DMS79 (cell line): ENCODE measurements around the gene ASTN1.

Experiments used
- DNase-seq: peaks from one replicate; lab custom pipeline; 2025; lab: John Stamatoyannopoulos, UW

The ASTN1 gene

GRCh38 chr1:176989754-176990153 lies 174.8 kb downstream of the ASTN1 start:
- DNase-seq, result no peak

- DNase-seq, result no peak
These were observed 175.5 kb downstream of the ASTN1 start for GRCh38 chr1:176989023-176989422.

- no peak for DNase-seq
These were observed 177.5 kb downstream of the ASTN1 start for GRCh38 chr1:176987016-176987415.

GRCh38 chr1:176983731-176984130 lies 180.8 kb downstream of the ASTN1 start:
- no peak for DNase-seq

GRCh38 chr1:176976771-176977170 lies 187.7 kb downstream of the ASTN1 start:
- no peak for DNase-seq

GRCh38 chr1:176976225-176976624 lies 188.3 kb downstream of the ASTN1 start:
- DNase-seq, result no peak

- no peak for DNase-seq
These were observed 199.8 kb downstream of the ASTN1 start for GRCh38 chr1:176964687-176965086.

GRCh38 chr1:176963181-176963580 lies 201.3 kb downstream of the ASTN1 start:
- DNase-seq, result no peak

GRCh38 chr1:176961678-176962077 lies 202.8 kb downstream of the ASTN1 start:
- no peak for DNase-seq

- no peak for DNase-seq
These were observed 205.2 kb downstream of the ASTN1 start for GRCh38 chr1:176959191-176959820.

- no peak for DNase-seq
These were observed 206.9 kb downstream of the ASTN1 start for GRCh38 chr1:176957603-176958002.

- no peak for DNase-seq
These were observed 210.3 kb downstream of the ASTN1 start for GRCh38 chr1:176954242-176954641.

GRCh38 chr1:176950736-176951324 lies 213.7 kb downstream of the ASTN1 start:
- no peak for DNase-seq

GRCh38 chr1:176949033-176949662 lies 215.4 kb downstream of the ASTN1 start:
- DNase-seq, result no peak

GRCh38 chr1:176944606-176945005 lies 219.9 kb downstream of the ASTN1 start:
- DNase-seq, result no peak

GRCh38 chr1:176943783-176944182 lies 220.7 kb downstream of the ASTN1 start:
- DNase-seq, result no peak

- DNase-seq, result no peak
These were observed 222.2 kb downstream of the ASTN1 start for GRCh38 chr1:176942346-176942745.

- no peak for DNase-seq
These were observed 224.5 kb downstream of the ASTN1 start for GRCh38 chr1:176939993-176940392.

- DNase-seq, result no peak
These were observed 226.1 kb downstream of the ASTN1 start for GRCh38 chr1:176938375-176938774.

- no peak for DNase-seq
These were observed 230.1 kb downstream of the ASTN1 start for GRCh38 chr1:176934370-176934769.

GRCh38 chr1:176932114-176933104 lies 232.1 kb downstream of the ASTN1 start:
- DNase-seq, result no peak

GRCh38 chr1:176931526-176931925 lies 233.0 kb downstream of the ASTN1 start:
- DNase-seq, result no peak
